NCI-H2081 treated with DMSO at 0.1 percent for 48 hours (cell line): ENCODE data around the gene FAM171A1.
"Not testable (repeated sequence)": the region's sequence is repeated elsewhere in the genome, so short reads cannot be mapped to it uniquely, and the experiment has no call there.

Experiments used
- DNase-seq: peaks from one replicate; lab custom pipeline; 2025; lab: John Stamatoyannopoulos, UW

Gene FAM171A1

GRCh38 chr10:15316871-15317464 is 54.1 kb downstream of the FAM171A1 start:
- no peak for DNase-seq

GRCh38 chr10:15316145-15316544 is 54.9 kb downstream of the FAM171A1 start:
- no peak for DNase-seq

DNA sequence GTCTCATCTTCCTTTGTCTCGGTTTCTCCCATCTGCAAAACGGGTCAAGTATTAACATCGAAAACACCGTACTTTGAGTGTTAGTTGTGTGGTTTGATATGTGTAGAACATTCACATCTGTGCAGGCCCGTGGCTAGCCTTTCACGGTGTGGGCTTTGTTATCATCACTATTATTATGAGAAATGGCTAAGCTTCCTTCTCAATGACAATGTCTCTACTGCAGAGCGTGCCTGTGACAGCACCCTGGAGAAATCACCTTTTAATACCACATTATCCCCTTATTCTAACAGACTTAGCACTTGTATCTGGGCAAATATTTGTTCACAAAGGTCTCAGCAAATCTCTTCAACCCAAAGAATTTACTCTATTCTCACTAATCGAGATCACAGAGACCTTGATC is 55.8 kb downstream of the FAM171A1 start:
- DNase-seq, result no peak

- no peak for DNase-seq
Measured at GRCh38 chr10:15314482-15315045, 56.5 kb downstream of the FAM171A1 start.

- no peak for DNase-seq
Measured at GRCh38 chr10:15313843-15314242, 57.2 kb downstream of the FAM171A1 start.

GRCh38 chr10:15313047-15313446 is 58.0 kb downstream of the FAM171A1 start:
- DNase-seq, result no peak

GRCh38 chr10:15311569-15312280 is 59.4 kb downstream of the FAM171A1 start:
- no peak for DNase-seq

- no peak for DNase-seq
Measured at GRCh38 chr10:15310776-15311568, 60.1 kb downstream of the FAM171A1 start.

DNA sequence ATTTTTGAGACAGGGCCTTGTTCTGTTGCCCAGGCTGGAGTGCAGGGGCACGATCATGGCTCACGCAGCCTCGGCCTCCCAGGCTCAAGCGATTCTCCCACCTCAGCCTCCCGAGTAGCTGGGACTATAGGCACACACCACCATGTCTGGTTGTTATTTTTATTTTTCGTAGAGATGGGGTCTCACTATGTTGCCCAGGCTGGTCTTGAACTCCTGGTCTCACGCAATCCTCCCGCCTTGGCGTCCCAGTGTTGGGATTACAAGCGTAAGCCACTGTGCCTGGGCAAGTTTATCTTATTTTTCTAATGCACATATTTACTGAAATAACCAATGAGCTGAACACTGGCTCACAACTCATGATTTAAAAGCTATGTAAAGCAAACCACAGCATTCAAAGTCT is 61.9 kb downstream of the FAM171A1 start:
- DNase-seq, result no peak

DNA sequence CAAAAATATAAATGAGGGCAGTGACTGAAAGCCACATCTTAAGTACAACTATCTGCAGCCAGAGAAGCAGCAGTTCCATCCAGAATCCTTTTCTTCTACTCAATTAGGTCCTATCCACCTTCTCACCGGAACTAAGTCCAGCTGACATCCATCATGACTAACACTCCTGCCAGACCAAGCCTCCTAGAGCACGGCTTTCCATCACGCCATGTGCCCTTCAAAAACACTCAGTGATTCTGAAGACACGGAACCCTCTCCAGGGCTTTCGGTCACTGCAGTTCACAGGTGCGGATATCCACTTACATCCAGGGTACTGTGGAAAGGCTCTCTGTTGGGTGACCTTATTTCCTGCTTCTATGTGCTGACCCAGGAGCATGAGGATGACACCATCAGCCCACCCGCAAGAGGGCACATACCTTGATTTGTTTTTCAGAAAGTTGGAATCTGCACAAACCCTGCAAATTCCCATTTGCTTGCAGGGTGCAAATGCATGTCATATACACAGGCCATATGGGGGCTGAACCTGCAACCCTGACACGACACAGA is 64.3 kb downstream of the FAM171A1 start:
- DNase-seq, result no peak

- no peak for DNase-seq
Measured at GRCh38 chr10:15305634-15306033, 65.5 kb downstream of the FAM171A1 start.

DNA sequence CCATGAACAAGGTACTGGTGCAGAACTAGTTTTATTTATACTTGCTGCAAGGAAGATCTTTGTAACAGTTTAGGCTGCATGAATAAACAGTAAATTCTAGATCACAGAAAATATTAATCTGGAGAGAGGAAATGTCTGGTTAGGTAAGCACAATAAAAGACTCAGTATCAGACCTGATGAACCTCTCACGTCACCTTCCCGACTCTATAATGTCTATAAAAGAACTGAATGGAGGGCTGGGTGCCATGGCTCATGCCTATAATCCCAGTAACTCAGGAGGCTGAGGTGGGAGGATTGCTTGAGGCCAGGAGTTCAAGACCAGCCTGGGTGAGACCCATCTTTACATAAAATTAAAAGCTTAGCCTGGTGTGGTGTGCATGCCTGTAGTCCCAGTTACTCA is 65.9 kb downstream of the FAM171A1 start:
- DNase-seq, result no peak

GRCh38 chr10:15302188-15302956 is 68.7 kb downstream of the FAM171A1 start:
- not testable (repeated sequence) for DNase-seq

DNA sequence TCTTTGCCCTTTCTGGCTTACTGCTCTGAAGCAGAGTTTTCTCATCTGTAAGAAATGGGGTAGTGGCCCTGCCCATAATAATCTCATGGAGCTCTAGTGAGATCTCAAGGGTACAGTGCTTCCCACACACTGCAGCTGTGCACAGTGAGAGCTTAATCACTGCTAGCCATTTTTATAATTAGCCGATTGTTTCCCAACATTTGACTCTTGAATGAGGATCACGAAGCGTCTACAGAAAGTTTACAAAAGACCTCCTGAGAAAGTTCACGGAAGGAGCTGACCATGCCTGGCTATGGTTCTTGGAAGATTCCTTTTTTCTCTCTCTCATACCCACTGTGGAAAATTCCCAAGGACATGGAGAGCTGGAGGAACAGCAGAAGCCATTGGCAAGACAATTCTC is 70.4 kb downstream of the FAM171A1 start:
- no peak for DNase-seq

- no peak for DNase-seq
Measured at GRCh38 chr10:15300145-15300544, 70.9 kb downstream of the FAM171A1 start.

GRCh38 chr10:15296701-15297100 is 74.4 kb downstream of the FAM171A1 start:
- DNase-seq, result no peak

- DNase-seq, result no peak
Measured at GRCh38 chr10:15295537-15296325, 75.4 kb downstream of the FAM171A1 start.

DNA sequence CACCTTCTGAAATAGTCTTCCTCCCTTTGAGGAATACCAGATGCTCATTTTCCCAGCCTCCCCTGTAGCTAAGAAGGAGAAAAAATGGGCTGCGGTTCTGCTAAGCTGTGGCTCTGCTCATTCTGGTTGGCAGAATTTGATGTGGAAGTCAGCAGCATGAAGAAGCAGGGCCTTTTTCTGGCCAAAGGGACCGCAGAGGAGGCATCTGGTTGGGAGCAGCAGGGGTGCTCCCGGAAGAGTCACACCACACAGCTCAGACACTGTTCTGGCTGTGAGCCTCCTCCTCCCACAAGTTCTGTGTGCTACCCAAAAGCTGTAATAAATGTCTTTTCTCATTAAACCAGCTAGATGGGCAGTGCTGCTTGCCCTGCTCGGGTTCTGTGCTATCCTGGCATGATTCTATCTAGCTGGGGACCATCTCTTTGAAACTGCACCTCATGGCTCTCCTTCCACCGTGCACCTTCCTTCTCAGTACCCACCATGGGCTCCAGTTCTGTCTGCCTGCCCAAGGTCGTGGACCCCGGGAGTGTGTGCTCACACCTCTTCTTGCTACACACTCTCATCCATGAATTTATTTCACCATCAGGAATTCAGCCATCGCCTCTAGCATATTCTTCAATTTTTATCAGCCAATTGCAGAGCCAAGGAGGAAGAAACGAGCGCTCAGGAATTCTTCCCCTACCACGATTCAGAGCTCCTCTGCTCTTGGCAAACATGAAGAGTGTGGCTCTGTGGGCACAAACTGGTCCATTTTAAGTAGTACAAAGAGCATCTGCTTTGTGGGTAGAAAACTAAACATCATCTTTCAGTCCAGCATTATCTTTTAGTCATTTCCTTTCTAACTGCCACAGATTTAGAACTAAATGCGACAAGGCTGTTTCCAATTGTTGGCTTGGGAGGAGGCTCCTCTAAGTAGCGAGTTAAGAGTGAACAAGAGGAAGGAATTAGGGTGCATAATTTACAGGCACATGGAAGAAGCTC is 76.9 kb downstream of the FAM171A1 start:
- DNase-seq, result no peak

DNA sequence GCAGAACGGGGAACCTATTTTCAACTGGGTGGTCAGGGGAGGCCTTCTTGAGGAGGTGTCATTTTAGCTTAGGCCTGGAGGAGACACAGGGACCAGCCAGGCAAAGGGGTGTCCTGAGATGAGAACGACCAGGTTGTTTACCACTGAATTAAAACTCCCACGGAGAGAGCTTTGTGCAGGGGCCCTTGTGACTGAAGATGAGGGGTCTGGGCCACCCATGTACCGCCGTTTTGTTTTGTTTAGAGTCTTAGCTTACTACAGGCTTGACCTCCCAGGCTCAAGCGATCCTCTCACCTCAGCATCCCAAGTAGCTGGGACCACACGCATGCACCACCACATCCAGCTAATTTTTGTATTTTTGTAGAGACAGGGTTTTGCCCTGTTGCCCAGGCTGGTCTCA is 80.4 kb downstream of the FAM171A1 start:
- no peak for DNase-seq

DNA sequence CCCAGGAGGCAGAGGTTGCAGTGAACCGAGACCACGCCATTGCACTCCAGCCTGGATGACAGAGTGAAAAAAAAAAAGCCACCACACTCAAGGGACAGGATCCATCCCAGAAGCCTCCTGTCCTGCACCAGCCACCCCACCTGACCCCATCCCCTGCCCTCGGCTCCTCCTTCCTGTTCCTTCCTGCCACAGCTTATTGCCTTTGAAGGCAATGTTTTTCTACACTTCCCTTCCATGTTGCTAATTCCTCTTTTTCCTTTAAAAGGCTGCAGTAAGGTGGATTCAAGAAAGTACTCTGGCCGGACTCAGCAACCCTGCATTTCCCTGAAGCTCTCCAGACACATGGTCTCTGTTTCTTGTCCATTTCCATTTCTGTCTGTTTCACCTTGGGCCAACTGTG is 80.9 kb downstream of the FAM171A1 start:
- DNase-seq, result no peak
